Choroid plexus epithelial cell (primary cell): ENCODE data around the gene KCNH6.

Source experiments
- DNase-seq: peaks from one replicate; pipeline ENCODE4 v3.0.0-alpha.2; 2010; ENCODE audit warnings: low read depth
- H3K4me3 ChIP-seq: 2 replicates; pipeline ENCODE4 v1.5.1; 2011; ENCODE audit warnings: low read depth, mild to moderate bottlenecking, control low read depth, low read length, moderate library complexity
- TF ChIP-seq, protein P1 (sequence below): conservative IDR thresholded peaks from 2 replicates; pipeline ENCODE4 v1.5.1; 2011; ENCODE audit warnings: low read depth, mild to moderate bottlenecking, control low read depth, inconsistent platforms, low read length, moderate library complexity

KCNH6 gene

DNA sequence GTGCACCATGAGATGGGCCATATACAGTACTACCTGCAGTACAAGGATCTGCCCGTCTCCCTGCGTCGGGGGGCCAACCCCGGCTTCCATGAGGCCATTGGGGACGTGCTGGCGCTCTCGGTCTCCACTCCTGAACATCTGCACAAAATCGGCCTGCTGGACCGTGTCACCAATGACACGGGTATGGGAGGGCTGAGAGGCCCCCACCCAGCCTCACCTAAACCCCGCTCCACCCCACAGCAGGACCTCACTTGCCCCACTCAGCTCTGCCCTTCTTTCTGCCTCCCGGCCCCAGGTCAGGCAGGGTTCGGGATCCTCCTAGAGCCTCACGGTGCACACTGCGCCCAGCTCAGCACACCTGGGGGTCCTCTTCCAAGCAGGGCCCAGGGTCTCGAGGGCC lies 40.6 kb upstream of the KCNH6 start:
- H3K4me3 ChIP-seq, result no peak overlapping the region
- TF ChIP-seq, protein P1, sequence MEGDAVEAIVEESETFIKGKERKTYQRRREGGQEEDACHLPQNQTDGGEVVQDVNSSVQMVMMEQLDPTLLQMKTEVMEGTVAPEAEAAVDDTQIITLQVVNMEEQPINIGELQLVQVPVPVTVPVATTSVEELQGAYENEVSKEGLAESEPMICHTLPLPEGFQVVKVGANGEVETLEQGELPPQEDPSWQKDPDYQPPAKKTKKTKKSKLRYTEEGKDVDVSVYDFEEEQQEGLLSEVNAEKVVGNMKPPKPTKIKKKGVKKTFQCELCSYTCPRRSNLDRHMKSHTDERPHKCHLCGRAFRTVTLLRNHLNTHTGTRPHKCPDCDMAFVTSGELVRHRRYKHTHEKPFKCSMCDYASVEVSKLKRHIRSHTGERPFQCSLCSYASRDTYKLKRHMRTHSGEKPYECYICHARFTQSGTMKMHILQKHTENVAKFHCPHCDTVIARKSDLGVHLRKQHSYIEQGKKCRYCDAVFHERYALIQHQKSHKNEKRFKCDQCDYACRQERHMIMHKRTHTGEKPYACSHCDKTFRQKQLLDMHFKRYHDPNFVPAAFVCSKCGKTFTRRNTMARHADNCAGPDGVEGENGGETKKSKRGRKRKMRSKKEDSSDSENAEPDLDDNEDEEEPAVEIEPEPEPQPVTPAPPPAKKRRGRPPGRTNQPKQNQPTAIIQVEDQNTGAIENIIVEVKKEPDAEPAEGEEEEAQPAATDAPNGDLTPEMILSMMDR, result no peak
- no peak for DNase-seq

DNA sequence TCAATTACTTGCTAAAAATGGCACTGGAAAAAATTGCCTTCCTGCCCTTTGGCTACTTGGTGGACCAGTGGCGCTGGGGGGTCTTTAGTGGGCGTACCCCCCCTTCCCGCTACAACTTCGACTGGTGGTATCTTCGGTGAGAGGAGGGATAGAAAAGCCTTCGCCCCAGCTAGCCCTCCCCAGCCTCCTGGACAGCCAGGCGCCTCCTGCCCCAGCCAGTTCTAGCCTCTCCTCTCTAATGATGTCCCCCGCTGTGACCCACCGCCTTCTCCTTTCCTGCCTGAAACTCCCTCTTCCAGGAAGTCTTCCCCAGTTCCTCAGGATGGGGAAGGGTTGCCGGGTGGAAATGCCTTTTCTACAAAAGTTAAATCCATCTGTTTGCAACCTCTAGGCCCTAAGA lies 40.1 kb upstream of the KCNH6 start:
- H3K4me3 ChIP-seq, result no peak overlapping the region
- DNase-seq, result no peak
- TF ChIP-seq, protein P1, result no peak

DNA sequence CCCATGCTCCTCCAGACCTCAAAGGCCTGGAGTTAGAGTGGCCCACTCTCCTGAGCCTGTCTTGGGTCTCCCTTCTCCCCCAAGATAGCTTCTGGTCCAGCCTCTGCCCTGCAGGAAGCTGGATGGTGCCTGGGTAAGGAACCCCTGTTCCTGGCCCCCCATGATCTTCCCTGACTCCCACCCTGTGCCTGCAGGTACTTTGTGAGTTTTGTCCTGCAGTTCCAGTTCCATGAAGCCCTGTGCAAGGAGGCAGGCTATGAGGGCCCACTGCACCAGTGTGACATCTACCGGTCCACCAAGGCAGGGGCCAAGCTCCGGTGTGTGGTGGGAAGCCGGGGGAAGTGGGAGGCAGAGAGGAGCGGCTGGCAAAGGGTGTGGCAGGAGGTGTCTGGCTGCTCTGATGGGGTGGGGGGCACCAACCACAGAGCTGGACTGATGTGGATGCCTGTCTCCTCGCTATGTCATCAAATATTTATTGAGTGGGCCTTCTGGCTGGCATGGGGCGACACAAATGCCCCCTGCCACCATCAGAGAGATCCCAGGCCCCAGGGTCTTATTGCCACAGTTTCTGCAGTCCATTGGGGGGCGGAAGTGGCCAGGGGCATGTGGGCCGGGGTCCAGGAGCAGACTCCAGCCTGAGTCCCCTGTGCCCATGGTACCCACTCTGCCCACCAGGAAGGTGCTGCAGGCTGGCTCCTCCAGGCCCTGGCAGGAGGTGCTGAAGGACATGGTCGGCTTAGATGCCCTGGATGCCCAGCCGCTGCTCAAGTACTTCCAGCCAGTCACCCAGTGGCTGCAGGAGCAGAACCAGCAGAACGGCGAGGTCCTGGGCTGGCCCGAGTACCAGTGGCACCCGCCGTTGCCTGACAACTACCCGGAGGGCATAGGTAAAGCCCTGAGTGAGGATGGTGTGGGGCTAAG lies 39.2 kb upstream of the KCNH6 start:
- DNase-seq, result no peak
- TF ChIP-seq, protein P1, result no peak
- H3K4me3 ChIP-seq, result no peak overlapping the region

DNA sequence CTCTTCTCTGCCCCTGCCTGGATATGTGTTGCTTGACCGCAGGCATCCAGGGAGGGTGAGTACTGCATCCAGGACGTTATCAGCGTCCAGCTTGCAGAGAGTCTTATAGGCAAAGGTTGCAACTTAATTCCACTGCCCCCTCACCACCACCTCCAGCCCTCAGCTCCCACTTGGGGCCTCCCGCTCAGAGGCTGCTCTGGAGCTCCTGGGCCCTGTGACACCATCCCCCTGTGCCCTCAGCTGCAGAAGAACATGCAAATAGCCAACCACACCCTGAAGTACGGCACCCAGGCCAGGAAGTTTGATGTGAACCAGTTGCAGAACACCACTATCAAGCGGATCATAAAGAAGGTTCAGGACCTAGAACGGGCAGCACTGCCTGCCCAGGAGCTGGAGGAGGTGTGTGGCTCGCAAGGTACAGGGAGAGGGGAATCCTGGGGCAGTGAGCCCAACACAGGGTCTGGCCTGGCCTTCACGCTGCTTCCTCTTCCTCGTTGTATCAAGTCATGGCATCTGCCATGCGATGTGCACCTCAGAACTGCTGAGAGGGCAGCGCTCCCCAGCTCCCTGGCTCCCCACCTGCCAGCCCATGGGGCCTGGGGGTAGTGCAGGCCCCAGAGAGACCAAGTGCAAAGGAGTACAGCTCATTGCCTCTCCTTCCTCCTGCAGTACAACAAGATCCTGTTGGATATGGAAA lies 36.7 kb upstream of the KCNH6 start:
- TF ChIP-seq, protein P1, result no peak
- H3K4me3 ChIP-seq, result no peak overlapping the region
- DNase-seq, result no peak

DNA sequence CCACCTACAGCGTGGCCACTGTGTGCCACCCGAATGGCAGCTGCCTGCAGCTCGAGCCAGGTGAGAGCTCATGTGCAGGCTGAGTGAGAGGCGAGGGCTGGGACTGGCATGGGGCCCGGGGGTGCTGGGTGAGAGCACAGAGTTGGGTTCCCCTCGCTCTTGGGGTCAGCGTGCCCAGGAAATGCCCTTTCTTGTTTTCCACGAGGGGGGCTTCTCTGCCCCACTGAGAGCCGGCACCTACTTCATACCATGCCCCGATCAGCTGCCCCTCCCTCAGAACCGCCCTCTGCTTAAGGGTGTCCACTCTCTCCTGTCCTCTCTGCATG lies 36.2 kb upstream of the KCNH6 start:
- TF ChIP-seq, protein P1, result no peak
- no peak for DNase-seq

DNA sequence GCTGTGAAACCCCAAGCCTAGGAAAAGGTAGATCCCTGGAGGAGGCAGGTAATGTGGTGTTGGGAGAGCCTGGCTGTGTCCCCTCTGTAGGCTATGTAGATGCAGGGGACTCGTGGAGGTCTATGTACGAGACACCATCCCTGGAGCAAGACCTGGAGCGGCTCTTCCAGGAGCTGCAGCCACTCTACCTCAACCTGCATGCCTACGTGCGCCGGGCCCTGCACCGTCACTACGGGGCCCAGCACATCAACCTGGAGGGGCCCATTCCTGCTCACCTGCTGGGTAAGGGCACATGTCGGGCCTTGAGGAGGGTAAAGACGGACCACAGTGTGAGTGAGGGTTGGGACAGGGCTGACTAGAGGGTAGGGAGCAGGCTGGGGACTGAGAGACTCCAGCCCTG lies 34.3 kb upstream of the KCNH6 start:
- TF ChIP-seq, protein P1, result no peak
- DNase-seq, result no peak
- no peak overlapping the region for H3K4me3 ChIP-seq

More for the DNA sequence above, 36.2 kb upstream of the KCNH6 start:
- no peak overlapping the region for H3K4me3 ChIP-seq
